ENCODE data around the gene ELFN2.

The ELFN2 gene

DNA sequence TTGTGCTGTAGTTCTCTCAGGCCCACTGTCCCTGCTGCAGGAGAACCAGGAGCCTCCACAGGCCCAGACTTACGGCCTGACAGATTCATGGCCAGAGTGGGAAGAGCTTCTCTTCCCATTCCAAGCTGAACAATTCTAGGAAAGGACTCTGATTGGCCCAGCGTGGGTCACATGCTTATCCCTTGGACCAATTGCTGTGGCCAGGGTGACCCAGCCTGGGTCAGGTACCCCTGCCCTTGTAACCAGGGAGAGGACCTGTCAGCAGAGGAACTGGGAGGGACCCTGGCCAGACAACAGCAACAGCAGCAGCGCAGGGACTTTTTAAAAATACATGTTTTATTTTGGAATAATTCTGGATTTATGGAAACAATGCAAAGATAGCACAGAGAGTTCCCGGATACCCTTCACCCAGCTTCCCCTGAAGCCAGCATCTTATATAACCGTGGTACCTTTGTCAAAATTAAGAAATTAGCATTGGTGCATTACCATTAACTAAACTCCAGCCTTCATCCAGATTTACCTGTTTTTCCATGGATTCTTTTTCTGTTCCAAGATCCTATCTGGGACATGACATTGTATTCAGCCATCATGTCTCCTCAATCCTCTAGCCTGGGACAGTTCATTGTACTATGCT is 8.8 kb upstream of the ELFN2 start:
- Histone ChIP-seq H3K4me3 (ENCODE audit: low read depth in 1 of 2, low read length in 1 of 2) (no peak overlapping the region), H3K36me3 (no peaks in the 10 kb centered on the region), H3K27me3 (peaks cover 80% of the 10 kb centered on the region), H3K27ac (no peak overlapping the region), H3K4me1 (ENCODE audit: control insufficient read depth in 1 of 2, insufficient read depth in 1 of 2, low read depth in 1 of 2, low read length in 1 of 2) (no peaks in the 10 kb centered on the region), H3K9me3 (no peaks in the 10 kb centered on the region)
- TF ChIP-seq CTCF (IDR thresholded peaks at IDR 0.05) = no peak

DNA sequence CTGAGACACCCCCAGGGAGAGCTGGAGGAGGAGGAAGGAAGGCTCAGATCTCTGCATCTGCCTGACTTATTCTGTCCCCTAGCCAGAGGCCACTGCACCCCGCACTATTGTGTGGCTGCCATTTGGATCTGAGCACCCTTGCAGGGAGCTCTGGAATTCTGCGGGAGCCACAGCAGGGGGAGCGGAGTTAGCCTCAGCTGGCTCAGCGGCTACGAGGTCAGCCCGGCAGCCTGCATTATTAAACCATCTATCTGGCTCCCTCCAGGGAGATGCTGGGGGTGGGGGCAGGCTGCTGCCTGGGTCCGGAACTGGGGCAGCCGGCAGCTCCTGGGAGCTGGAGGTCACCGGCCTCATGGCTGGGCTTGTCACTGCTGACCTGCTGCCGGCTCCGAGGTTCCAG is 6.5 kb upstream of the ELFN2 start:
- no peaks in the 10 kb centered on the region for H3K9me3 ChIP-seq
- peaks cover 80% of the 10 kb centered on the region for H3K27me3 ChIP-seq
- TF ChIP-seq CTCF (IDR thresholded peaks at IDR 0.05) = no peak
- H3K36me3 ChIP-seq = no peaks in the 10 kb centered on the region
- H3K27ac ChIP-seq = no peak overlapping the region
- H3K4me1 ChIP-seq (ENCODE audit: control insufficient read depth in 1 of 2, insufficient read depth in 1 of 2, low read depth in 1 of 2, low read length in 1 of 2) = peaks cover 0 to 5% of the 10 kb centered on the region in 2 experiments
- no peak overlapping the region for H3K4me3 ChIP-seq (ENCODE audit: low read depth in 1 of 2, low read length in 1 of 2)

DNA sequence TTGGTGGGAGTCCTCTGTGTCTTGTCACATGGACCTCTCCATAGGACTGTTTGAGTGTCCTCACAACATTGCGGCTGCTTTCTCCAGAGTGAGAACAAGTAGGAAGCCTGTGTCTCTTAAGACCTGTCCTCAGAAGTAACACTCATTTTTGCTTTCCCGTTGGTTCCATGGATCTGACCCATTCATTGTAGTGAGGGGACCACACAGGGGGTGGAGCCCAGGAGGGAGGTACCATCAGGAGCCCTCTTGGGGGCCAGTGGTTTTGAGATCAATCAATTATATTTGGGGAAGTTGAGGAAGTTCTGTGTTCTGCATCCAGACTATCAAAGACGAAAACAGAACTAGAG is 5.4 kb upstream of the ELFN2 start:
- Histone ChIP-seq H3K36me3 (no peaks in the 10 kb centered on the region), H3K27ac (no peak overlapping the region), H3K4me3 (ENCODE audit: low read depth in 1 of 2, low read length in 1 of 2) (no peak overlapping the region)

DNA sequence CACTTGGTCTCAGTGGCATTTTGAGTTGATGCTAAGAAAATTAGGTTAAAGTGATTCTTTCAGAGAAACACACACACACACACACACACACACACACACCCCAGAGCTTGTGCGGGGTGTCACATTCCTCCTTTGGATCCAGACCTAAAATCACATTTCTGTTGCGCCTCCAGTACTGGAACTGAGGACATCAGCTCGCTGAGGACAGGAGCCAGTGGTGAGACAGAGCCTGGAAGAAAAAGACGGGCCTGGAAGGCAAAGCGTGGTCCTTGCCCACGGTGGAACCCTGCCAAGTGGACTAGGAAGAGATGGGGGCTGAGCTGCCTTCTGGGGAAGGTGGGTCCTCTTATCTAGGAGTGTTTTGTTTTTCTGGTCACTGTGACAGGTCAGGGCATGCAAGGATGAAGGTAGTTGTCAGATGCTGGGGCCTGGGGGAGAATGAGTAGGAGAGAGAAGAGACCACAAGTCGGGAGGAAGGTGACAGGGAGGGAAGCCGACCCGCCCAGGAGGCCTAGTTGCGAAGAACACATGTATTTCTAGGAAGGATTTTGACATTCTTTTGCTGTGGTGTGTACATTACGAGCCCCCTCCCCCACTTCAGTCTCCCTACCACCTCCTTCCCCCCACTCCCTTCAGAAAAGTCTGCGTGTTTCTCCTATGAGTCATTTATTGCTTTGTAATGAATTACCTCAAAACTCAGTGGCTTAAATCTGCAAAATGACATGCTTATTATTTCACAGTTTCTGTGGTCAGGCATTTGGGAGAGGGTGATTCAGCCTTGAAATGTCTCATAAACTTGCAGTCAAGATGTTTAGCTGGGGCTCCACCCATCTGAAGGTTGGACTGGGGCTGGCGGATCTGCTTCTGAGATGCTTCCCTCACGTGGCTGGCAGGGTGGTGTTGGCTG is 4.8 kb upstream of the ELFN2 start:
- H3K27me3 ChIP-seq = peaks cover 80% of the 10 kb centered on the region
- no peak for TF ChIP-seq CTCF (IDR thresholded peaks at IDR 0.05)
- no peak overlapping the region for H3K4me3 ChIP-seq (ENCODE audit: low read depth in 1 of 2, low read length in 1 of 2)
- H3K4me1 ChIP-seq (ENCODE audit: control insufficient read depth in 1 of 2, insufficient read depth in 1 of 2, low read depth in 1 of 2, low read length in 1 of 2) = peaks cover 0 to 5% of the 10 kb centered on the region in 2 experiments
- H3K36me3 ChIP-seq = no peaks in the 10 kb centered on the region
- H3K27ac ChIP-seq = no peak overlapping the region
- H3K9me3 ChIP-seq = no peaks in the 10 kb centered on the region

More for the DNA sequence above, 5.4 kb upstream of the ELFN2 start:
- Histone ChIP-seq H3K9me3 (no peaks in the 10 kb centered on the region), H3K27me3 (peaks cover 80% of the 10 kb centered on the region), H3K4me1 (ENCODE audit: control insufficient read depth in 1 of 2, insufficient read depth in 1 of 2, low read depth in 1 of 2, low read length in 1 of 2) (peaks cover 0 to 5% of the 10 kb centered on the region in 2 experiments)
- no peak for TF ChIP-seq CTCF (IDR thresholded peaks at IDR 0.05)

DNA sequence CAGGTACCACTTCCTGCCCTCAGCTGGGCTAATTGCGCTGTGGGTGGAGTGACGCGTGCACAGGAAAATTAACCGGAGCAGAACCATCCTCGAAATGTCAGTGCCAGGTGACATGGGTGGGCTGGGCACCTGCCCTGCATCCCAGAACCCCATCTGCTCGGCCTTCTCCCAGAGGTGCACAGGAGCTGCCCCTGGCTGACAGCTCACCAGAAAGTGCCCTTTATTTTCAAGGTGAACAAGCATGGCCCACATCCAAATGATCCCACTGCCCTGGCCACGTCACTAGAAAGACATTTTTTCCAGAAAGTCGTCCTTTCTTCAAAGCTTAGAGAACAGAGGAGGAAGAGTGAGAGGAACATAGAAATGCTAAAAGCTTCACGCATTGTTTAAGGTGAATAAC is 4.1 kb upstream of the ELFN2 start:
- Histone ChIP-seq H3K4me1 (ENCODE audit: control insufficient read depth in 1 of 2, insufficient read depth in 1 of 2, low read depth in 1 of 2, low read length in 1 of 2) (peaks cover 0 to 5% of the 10 kb centered on the region in 2 experiments), H3K4me3 (ENCODE audit: low read depth in 1 of 2, low read length in 1 of 2) (no peak overlapping the region), H3K27me3 (peaks cover 86% of the 10 kb centered on the region), H3K27ac (no peak overlapping the region), H3K9me3 (no peaks in the 10 kb centered on the region), H3K36me3 (no peaks in the 10 kb centered on the region)
- TF ChIP-seq CTCF (IDR thresholded peaks at IDR 0.05) = no peak
